Measurements from ENCODE around the gene GATA1. TPM values are rescaled to one million over a fixed set of nuclear protein-coding genes. Genes with fewer than 3 reads are reported as not detected.

The GATA1 gene
- polyA plus RNA-seq, 2 of the 4 experiments (the other 2 are of a cell fraction): not detected

DNA sequence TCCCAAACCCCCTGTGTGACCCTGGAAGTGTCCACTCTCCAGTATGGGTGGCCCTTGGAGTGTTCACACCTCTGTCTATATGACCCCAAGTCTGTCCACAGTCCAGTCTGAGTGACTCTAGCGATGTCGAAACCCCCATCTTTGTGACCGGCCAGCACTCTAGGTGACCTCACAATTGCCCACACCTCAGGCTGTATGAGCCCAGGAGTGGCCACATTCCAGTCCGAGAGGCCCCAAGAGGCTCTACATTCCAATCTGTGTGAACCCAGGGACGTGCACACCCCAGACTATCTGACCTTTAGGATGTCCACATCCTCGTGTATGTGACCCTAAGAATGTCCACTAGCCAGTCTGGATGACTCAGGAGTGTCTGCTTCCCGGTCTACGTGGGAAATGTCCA lies 32.2 kb upstream of the GATA1 start:
- H3K4me1 ChIP-seq: 0 out of 3 replicates have a peak, but pooled peaks cover 5% of the 10 kb centered on the region
- H3K9me3 ChIP-seq: no peaks in the 10 kb centered on the region
- H3K27ac ChIP-seq: no peak overlapping the region
- POLR2A ChIA-PET: no interaction called here
- ATAC-seq: peak in 1 of 2 experiments; percentile 47; a peak in 4 of 6 replicates
- CTCF ChIA-PET: no interaction called here
- no peak overlapping the region for H3K4me3 ChIP-seq
- WGBS (ENCODE audit: missing lambda C conversion rate): 34% methylated on average over 6 of the region's 8 CpGs
- no peak overlapping the region for H3K4me2 ChIP-seq
- DNase-seq (ENCODE audit: low read depth in 1 of 2, low spot score in 1 of 2): peak in 1 of 2 experiments; percentile 29
- no peak for FAIRE-seq
- no peak for TF ChIP-seq RARB (CRISPR knock-in tag; IDR thresholded peaks at IDR 0.05)
- no peak for TF ChIP-seq TFCP2L1 (CRISPR knock-in tag; IDR thresholded peaks at IDR 0.05)
- no peak for TF ChIP-seq NPAS2 (CRISPR knock-in tag; IDR thresholded peaks at IDR 0.05; ENCODE audit: borderline replicate concordance)
- no peak for TF ChIP-seq RNF2 (IDR thresholded peaks at IDR 0.05; ENCODE audit: borderline replicate concordance, low read depth)
- no peak for TF ChIP-seq RCOR1 (IDR thresholded peaks at IDR 0.05; ENCODE audit: low read depth, low read length)
- TF ChIP-seq BHLHE40 (IDR thresholded peaks at IDR 0.05; ENCODE audit: low read depth, low read length): no peak
- TF ChIP-seq MAX (IDR thresholded peaks at IDR 0.05): no peak
- TF ChIP-seq ZNF302 (CRISPR knock-in tag; IDR thresholded peaks at IDR 0.05): no peak
- no peak for TF ChIP-seq HOXB5 (CRISPR knock-in tag; IDR thresholded peaks at IDR 0.05)
- no peak for TF ChIP-seq ESRRA (IDR thresholded peaks at IDR 0.05; ENCODE audit: borderline replicate concordance, low read length)
- TF ChIP-seq, protein P1, sequence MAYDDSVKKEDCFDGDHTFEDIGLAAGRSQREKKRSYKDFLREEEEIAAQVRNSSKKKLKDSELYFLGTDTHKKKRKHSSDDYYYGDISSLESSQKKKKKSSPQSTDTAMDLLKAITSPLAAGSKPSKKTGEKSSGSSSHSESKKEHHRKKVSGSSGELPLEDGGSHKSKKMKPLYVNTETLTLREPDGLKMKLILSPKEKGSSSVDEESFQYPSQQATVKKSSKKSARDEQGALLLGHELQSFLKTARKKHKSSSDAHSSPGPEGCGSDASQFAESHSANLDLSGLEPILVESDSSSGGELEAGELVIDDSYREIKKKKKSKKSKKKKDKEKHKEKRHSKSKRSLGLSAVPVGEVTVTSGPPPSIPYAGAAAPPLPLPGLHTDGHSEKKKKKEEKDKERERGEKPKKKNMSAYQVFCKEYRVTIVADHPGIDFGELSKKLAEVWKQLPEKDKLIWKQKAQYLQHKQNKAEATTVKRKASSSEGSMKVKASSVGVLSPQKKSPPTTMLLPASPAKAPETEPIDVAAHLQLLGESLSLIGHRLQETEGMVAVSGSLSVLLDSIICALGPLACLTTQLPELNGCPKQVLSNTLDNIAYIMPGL (CRISPR knock-in tag; IDR thresholded peaks at IDR 0.05; ENCODE audit: borderline replicate concordance): no peak

DNA sequence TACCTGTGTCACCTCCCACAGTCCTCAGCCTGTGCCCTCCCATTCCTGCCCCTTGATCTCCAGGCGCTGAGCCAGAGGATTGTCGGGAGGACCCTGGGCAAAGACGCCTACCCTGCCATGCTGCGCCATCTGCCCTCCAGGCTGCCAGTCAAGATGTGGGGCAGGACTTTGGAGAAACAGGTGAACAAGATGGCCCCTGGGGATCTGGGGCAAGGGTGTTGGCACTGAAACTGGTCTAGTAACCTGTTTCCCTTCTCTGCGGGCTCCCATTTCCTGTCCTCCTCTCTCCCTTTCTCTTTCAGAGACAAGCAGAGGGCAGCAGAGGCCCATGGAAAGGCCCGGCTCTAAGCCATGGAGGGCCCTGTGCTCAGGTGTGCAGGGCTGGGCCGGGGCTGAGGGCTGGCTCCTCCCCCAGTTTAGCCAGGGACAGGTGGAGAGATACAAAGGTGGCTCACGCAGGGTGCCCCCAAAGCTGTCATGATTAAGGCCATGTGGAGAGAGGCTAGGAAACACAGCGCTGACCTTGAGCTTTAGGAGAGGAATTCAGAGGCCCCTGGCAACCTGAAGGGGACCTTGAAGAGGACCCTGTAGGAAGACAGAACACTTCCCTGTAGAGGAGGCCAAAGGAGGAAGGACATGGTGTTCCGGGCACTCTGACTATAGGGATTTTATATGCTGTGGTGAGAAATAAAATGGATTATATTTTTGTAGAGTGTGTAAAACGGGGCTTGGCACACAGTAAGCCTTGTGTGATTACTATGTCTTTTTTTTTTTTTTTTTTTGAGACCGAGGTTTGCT lies 24.5 kb upstream of the GATA1 start, which contains the start of gene GLOD5:
GLOD5 (plus strand) TSS at position 74 of the 798 bp plus-strand sequence; CDS start at position 118, 44 bp downstream.
- Histone ChIP-seq H3K4me1 (no peaks in the 10 kb centered on the region), H3K9me3 (no peaks in the 10 kb centered on the region), H3K4me3 (no peak within 1 kb of the TSS), H3K27ac (no peak within 1 kb of the TSS), H3K4me2 (no peak within 1 kb of the TSS)
- WGBS (ENCODE audit: missing lambda C conversion rate): 51% methylated on average over 10 of the region's 12 CpGs
- TF ChIP-seq E2F6 (IDR thresholded peaks at IDR 0.05; ENCODE audit: borderline replicate concordance, low read depth) (no peak), CTCF (IDR thresholded peaks at IDR 0.05) (peak; percentile 31; the same call in 2 of the 3 replicates), RAD21 (conservative IDR thresholded peaks at IDR 0.05 in 1 of 2, IDR thresholded peaks at IDR 0.05 in 1 of 2) (peak; percentile 59 to 65), NFE2L2 (conservative IDR thresholded peaks at IDR 0.05; ENCODE audit: low read length) (no peak), SMC3 (IDR thresholded peaks at IDR 0.05) (peak; percentile 27; the same call in 2 of the 3 replicates)
- no peak for FAIRE-seq
- ChIA-PET POLR2A (no interaction called here), CTCF (interaction anchor here (0.6 to 1.8 kb wide), 8 partner anchors 12 to 980 kb away, joined by 3 to 4 read pairs (median 4); partner anchors contain the start of gene HDAC6)
- DNase-seq (ENCODE audit: low read depth in 1 of 2, low spot score in 1 of 2): peak in 1 of 2 experiments; percentile 39
- peak; percentile 95 for ATAC-seq

- ATAC-seq (no peak), DNase-seq (ENCODE audit: low read depth in 1 of 2, low spot score in 1 of 2) (no peak), FAIRE-seq (no peak)
- no peaks in the 10 kb centered on the region for H3K9me3 ChIP-seq
- no peaks in the 10 kb centered on the region for H3K4me1 ChIP-seq
- TF ChIP-seq KDM1A (IDR thresholded peaks at IDR 0.05; ENCODE audit: low read depth) (no peak), NPAS2 (CRISPR knock-in tag; IDR thresholded peaks at IDR 0.05; ENCODE audit: borderline replicate concordance) (no peak), HES2 (IDR thresholded peaks at IDR 0.05) (no peak)
- ChIA-PET POLR2A (no interaction called here), CTCF (interaction anchor here (0.6 kb wide), 1 partner anchor 131 kb away, joined by 5 read pairs; no protein-coding TSS in a partner anchor)
- no peak overlapping the region for H3K4me3 ChIP-seq
- H3K4me2 ChIP-seq: no peak overlapping the region
- WGBS (ENCODE audit: missing lambda C conversion rate): 51% methylated on average over 6 of the region's 6 CpGs
- H3K27ac ChIP-seq: no peak overlapping the region
Measured at GRCh38 chrX:48769230-48769629, 17.2 kb upstream of the GATA1 start.
